Activated CD4-positive, alpha-beta T cell treated with anti-CD3 and anti-CD28 coated beads for 36 hours (primary cell): Measurements from ENCODE around the gene GRM4. TPM values are rescaled to one million over a fixed set of nuclear protein-coding genes. Genes with fewer than 3 reads are reported as not detected.

Experiments
- ATAC-seq: fragments of 200-7000 bp; cut with Tn5 transposase; one replicate; pipeline ENCODE4 v1.10.0; 2021; ENCODE audit warnings: mild to moderate bottlenecking, moderate library complexity
- CTCF ChIA-PET: fragments of 350-600 bp; sonication (Branson Sonifier 250); formaldehyde crosslinking; loops from one replicate; lab custom pipeline; 2021; ENCODE audit warnings: antibody characterized with exemption; lab: Charles Lee
- POLR2A ChIA-PET: fragments of 350-600 bp; sonication (Branson Sonifier 250); formaldehyde crosslinking; loops from one replicate; lab custom pipeline; 2021; ENCODE audit warnings: antibody characterized with exemption, inconsistent platforms; lab: Charles Lee
- DNase-seq: peaks from one replicate; pipeline ENCODE4 v3.0.0-alpha.2; 2020
- H3K27ac Mint-ChIP-seq: one replicate; pipeline ENCODE4 v1.8.0; 2021; ENCODE audit warnings: mixed read lengths
- H3K27me3 Mint-ChIP-seq: one replicate; pipeline ENCODE4 v1.8.0; 2021; ENCODE audit warnings: mixed read lengths
- H3K36me3 Mint-ChIP-seq: one replicate; pipeline ENCODE4 v1.8.0; 2021; ENCODE audit warnings: low read depth, mixed read lengths
- H3K4me1 Mint-ChIP-seq: one replicate; pipeline ENCODE4 v1.8.0; 2021; ENCODE audit warnings: mixed read lengths
- H3K4me3 Mint-ChIP-seq: one replicate; pipeline ENCODE4 v1.8.0; 2021; ENCODE audit warnings: mild to moderate bottlenecking, moderate library complexity, mixed read lengths
- H3K9me3 Mint-ChIP-seq: one replicate; pipeline ENCODE4 v1.8.0; 2021; ENCODE audit warnings: low read depth, mixed read lengths
- intact Hi-C, 2 experiments: fragments of 100-400 bp; cut with DNase I in 1 of 2; cut with micrococcal nuclease in 1 of 2; formaldehyde crosslinking; loops; one replicate each; pipeline versions ENCODE4 v1.14.2 to v1.15.1; 2022 to 2024; cut with DNase I, micrococcal nuclease
- total RNA-seq, 2 experiments: library from RNA; stranded (reverse); gene quantifications; one replicate each; pipeline ENCODE4 v1.2.3, GENCODE V29; 2021

Gene GRM4
- total RNA-seq, 2 experiments from 2014 or later = 0.11 TPM; not detected in 1

- Mint-ChIP-seq H3K36me3 (no peaks in the 10 kb centered on the region), H3K27ac (no peak overlapping the region), H3K4me1 (no peaks in the 10 kb centered on the region), H3K9me3 (no peaks in the 10 kb centered on the region), H3K4me3 (no peak overlapping the region), H3K27me3 (no peaks in the 10 kb centered on the region)
- no peak for DNase-seq
- ChIA-PET CTCF (no interaction called here), POLR2A (no interaction called here)
- no peak for ATAC-seq
- intact Hi-C loops = loop anchor here in 1 of 2 experiments (5.0 kb wide), 1 partner anchor 304 kb away; no protein-coding TSS in a partner anchor
Observed at GRCh38 chr6:34120953-34121675, 24.8 kb downstream of the GRM4 start.

GRCh38 chr6:34115915-34116314 is 30.0 kb downstream of the GRM4 start:
- peaks cover 12% of the 10 kb centered on the region for H3K27me3 Mint-ChIP-seq
- H3K4me1 Mint-ChIP-seq = no peaks in the 10 kb centered on the region
- POLR2A ChIA-PET = no interaction called here
- DNase-seq (no peak), ATAC-seq (no peak)
- CTCF ChIA-PET = no interaction called here
- H3K9me3 Mint-ChIP-seq = no peaks in the 10 kb centered on the region
- no peak overlapping the region for H3K27ac Mint-ChIP-seq
- H3K4me3 Mint-ChIP-seq = no peak overlapping the region
- H3K36me3 Mint-ChIP-seq = no peaks in the 10 kb centered on the region
- intact Hi-C loops = loop anchor here (1.0 kb wide), 1 partner anchor 16 kb away; no protein-coding TSS in a partner anchor

DNA sequence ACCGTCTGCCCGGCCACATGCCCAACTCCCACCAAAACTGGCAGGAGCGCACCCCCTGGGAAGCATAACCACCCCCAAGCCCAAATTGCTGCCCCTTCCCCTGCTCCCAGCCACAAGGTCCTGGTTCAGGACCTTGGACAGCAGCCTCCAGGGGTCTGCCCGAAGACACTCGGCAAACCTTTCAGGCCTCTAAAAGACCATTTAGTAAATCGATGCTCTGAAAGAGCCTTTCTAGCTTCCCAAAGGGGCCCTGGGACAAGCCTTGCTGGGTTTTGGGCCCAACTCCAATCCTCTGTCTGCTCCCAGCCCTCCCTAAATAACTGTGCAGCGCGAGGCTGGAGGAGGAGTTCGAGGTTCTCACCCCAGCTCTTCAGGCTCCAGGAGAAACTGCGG is 30.5 kb downstream of the GRM4 start:
- H3K9me3 Mint-ChIP-seq = no peaks in the 10 kb centered on the region
- no peak overlapping the region for H3K27ac Mint-ChIP-seq
- intact Hi-C loops = loop anchor here (1.0 kb wide), 1 partner anchor 17 kb away; no protein-coding TSS in a partner anchor
- H3K4me1 Mint-ChIP-seq = no peaks in the 10 kb centered on the region
- DNase-seq = peak; percentile 51
- CTCF ChIA-PET = no interaction called here
- H3K27me3 Mint-ChIP-seq = peaks cover 12% of the 10 kb centered on the region
- H3K4me3 Mint-ChIP-seq = no peak overlapping the region
- no peak for ATAC-seq
- POLR2A ChIA-PET = no interaction called here
- H3K36me3 Mint-ChIP-seq = no peaks in the 10 kb centered on the region

DNA sequence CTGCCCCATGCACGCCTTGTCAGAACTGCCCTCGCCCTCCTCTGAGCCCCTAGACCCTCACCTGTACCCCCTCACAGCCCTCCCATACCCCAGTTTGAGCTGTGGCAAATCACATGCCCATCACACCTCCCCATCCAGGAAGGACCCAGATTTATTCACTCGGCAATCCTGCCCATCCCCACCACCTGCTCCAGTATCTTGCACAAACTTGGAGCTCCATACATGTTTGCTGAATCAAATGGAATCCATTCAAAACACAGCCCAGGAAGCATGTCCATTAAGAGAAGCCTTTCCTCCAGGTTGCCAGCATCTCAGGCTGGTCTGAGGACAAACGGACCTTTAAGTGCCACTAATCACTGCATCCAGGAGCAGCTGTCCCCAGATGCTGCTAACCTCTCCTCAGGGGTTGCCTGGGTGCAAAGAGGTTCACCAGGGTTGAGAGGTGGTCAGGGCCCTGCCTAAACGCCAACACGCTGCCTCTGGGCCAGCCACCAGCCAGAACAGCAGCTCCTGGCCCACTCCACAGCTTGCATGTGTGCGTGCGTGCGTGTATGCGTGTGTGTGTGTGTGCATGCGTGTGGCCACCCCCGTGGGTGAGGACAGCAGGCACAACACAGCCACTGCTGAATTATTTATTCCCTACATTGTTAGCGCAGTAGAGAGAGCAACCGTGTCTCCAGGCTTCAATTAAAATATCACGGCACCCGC is 31.0 kb downstream of the GRM4 start:
- Mint-ChIP-seq H3K36me3 (no peaks in the 10 kb centered on the region), H3K27me3 (peaks cover 12% of the 10 kb centered on the region), H3K4me3 (no peak overlapping the region), H3K9me3 (no peaks in the 10 kb centered on the region), H3K4me1 (no peaks in the 10 kb centered on the region), H3K27ac (no peak overlapping the region)
- DNase-seq = no peak
- no peak for ATAC-seq
- ChIA-PET CTCF (no interaction called here), POLR2A (no interaction called here)
- intact Hi-C loops = loop anchor here (1.0 kb wide), 1 partner anchor 17 kb away; no protein-coding TSS in a partner anchor

GRCh38 chr6:34113532-34113931 is 32.4 kb downstream of the GRM4 start:
- Mint-ChIP-seq H3K4me1 (no peaks in the 10 kb centered on the region), H3K27me3 (peaks cover 14% of the 10 kb centered on the region), H3K27ac (no peak overlapping the region), H3K4me3 (no peak overlapping the region), H3K36me3 (no peaks in the 10 kb centered on the region), H3K9me3 (no peaks in the 10 kb centered on the region)
- CTCF ChIA-PET = no interaction called here
- POLR2A ChIA-PET = no interaction called here
- intact Hi-C loops = no loop called here
- DNase-seq (no peak), ATAC-seq (no peak)

DNA sequence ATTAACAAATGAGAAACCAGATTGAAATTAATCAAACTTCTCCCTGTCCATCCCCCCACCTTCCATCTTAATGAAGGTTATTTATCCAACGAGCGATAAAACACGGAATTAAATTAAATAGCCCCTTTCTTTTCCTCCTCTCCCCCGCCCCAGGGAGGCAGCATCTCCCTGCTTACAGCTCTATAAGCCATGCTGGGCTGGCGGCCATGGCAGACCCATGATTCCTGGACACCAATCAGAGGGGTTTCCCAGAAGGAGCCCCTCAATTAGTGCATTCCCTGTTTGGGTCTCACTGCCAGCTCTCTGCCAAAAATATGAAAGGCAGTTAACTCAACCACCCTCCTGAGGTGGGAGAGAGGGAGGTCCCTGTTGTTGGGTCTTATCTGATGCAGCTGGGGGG is 33.8 kb downstream of the GRM4 start:
- H3K27me3 Mint-ChIP-seq = peaks cover 14% of the 10 kb centered on the region
- no peaks in the 10 kb centered on the region for H3K4me1 Mint-ChIP-seq
- H3K36me3 Mint-ChIP-seq = no peaks in the 10 kb centered on the region
- ChIA-PET POLR2A (no interaction called here), CTCF (interaction anchor here (0.6 to 1.2 kb wide), 2 partner anchors 122 to 197 kb away, joined by 3 to 4 read pairs; no protein-coding TSS in a partner anchor)
- H3K9me3 Mint-ChIP-seq = no peaks in the 10 kb centered on the region
- no peak overlapping the region for H3K27ac Mint-ChIP-seq
- no peak for DNase-seq
- intact Hi-C loops = no loop called here
- no peak for ATAC-seq
- H3K4me3 Mint-ChIP-seq = no peak overlapping the region

GRCh38 chr6:34110610-34111009 is 35.3 kb downstream of the GRM4 start:
- Mint-ChIP-seq H3K27me3 (peaks cover 14% of the 10 kb centered on the region), H3K4me1 (no peaks in the 10 kb centered on the region), H3K36me3 (no peaks in the 10 kb centered on the region), H3K4me3 (no peak overlapping the region), H3K27ac (no peak overlapping the region), H3K9me3 (no peaks in the 10 kb centered on the region)
- DNase-seq = no peak
- CTCF ChIA-PET = no interaction called here
- intact Hi-C loops = no loop called here
- POLR2A ChIA-PET = no interaction called here
- no peak for ATAC-seq

DNA sequence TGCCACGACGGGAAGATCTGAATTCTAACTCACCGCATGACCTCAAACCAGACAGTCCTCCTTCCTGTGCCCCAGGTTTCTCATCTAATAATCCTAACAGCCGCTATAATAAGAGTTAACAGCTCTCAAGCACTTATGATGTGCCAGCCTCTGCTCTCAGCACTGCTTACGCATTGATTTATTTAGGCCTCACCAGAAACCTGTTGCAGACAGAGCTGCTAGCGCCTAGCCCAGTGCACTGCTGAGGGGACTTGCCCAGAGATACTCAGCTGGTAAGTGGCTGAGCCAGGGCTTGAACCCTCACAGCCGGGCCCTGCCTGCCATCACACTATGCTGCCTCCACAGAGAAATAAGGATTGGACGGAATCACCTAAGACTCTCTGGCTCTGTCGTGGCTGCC is 37.7 kb downstream of the GRM4 start:
- Mint-ChIP-seq H3K27me3 (peaks cover 10% of the 10 kb centered on the region), H3K36me3 (no peaks in the 10 kb centered on the region), H3K4me3 (no peak overlapping the region), H3K27ac (no peak overlapping the region), H3K9me3 (no peaks in the 10 kb centered on the region), H3K4me1 (no peaks in the 10 kb centered on the region)
- no peak for ATAC-seq
- intact Hi-C loops = no loop called here
- ChIA-PET CTCF (interaction anchor here (0.8 kb wide), 1 partner anchor 53 kb away, joined by 3 read pairs; no protein-coding TSS in a partner anchor), POLR2A (no interaction called here)
- no peak for DNase-seq

GRCh38 chr6:34106900-34107299 is 39.0 kb downstream of the GRM4 start:
- ChIA-PET POLR2A (no interaction called here), CTCF (interaction anchor here (0.8 kb wide), 1 partner anchor 312 kb away, joined by 3 read pairs; no protein-coding TSS in a partner anchor)
- intact Hi-C loops = no loop called here
- no peaks in the 10 kb centered on the region for H3K9me3 Mint-ChIP-seq
- H3K4me1 Mint-ChIP-seq = no peaks in the 10 kb centered on the region
- DNase-seq = no peak
- no peak for ATAC-seq
- H3K27me3 Mint-ChIP-seq = peaks cover 6% of the 10 kb centered on the region
- no peak overlapping the region for H3K27ac Mint-ChIP-seq
- H3K4me3 Mint-ChIP-seq = no peak overlapping the region
- no peaks in the 10 kb centered on the region for H3K36me3 Mint-ChIP-seq

GRCh38 chr6:34106421-34106820 is 39.5 kb downstream of the GRM4 start:
- no peak for DNase-seq
- no peak for ATAC-seq
- no peaks in the 10 kb centered on the region for H3K4me1 Mint-ChIP-seq
- H3K9me3 Mint-ChIP-seq = no peaks in the 10 kb centered on the region
- no peak overlapping the region for H3K4me3 Mint-ChIP-seq
- ChIA-PET CTCF (interaction anchor here (0.8 to 1.1 kb wide), 2 partner anchors 48 to 311 kb away, joined by 3 read pairs; no protein-coding TSS in a partner anchor), POLR2A (no interaction called here)
- intact Hi-C loops = no loop called here
- no peak overlapping the region for H3K27ac Mint-ChIP-seq
- peaks cover 6% of the 10 kb centered on the region for H3K27me3 Mint-ChIP-seq
- H3K36me3 Mint-ChIP-seq = no peaks in the 10 kb centered on the region

DNA sequence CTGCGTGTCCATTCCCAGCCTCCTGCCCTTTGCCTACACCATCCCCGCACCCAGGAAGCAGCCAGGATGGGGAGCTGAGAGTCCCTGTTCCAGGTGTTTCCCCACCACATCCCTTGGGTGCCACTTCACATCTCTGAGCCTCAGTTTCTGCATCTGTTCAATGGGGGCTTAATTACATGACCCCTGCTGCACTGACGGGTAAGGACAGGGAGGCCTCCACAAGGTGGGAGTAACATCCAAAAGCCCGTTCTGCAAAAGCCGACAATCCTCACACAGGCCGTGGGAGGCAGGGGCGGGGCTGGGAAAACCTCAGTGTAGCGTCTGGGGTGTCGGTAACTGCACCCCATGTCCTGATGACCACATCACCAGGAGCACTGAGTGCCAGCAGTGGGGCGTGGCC is 41.3 kb downstream of the GRM4 start:
- ChIA-PET POLR2A (no interaction called here), CTCF (no interaction called here)
- no peak for DNase-seq
- Mint-ChIP-seq H3K27me3 (peaks cover 2% of the 10 kb centered on the region), H3K27ac (no peak overlapping the region), H3K36me3 (no peaks in the 10 kb centered on the region), H3K4me3 (no peak overlapping the region), H3K4me1 (no peaks in the 10 kb centered on the region), H3K9me3 (no peaks in the 10 kb centered on the region)
- intact Hi-C loops = no loop called here
- no peak for ATAC-seq

- H3K27ac Mint-ChIP-seq = no peak overlapping the region
- ChIA-PET POLR2A (no interaction called here), CTCF (no interaction called here)
- H3K36me3 Mint-ChIP-seq = no peaks in the 10 kb centered on the region
- no peaks in the 10 kb centered on the region for H3K9me3 Mint-ChIP-seq
- no peaks in the 10 kb centered on the region for H3K4me1 Mint-ChIP-seq
- intact Hi-C loops = no loop called here
- H3K4me3 Mint-ChIP-seq = no peak overlapping the region
- ATAC-seq = no peak
- peaks cover 2% of the 10 kb centered on the region for H3K27me3 Mint-ChIP-seq
- DNase-seq = no peak
Observed at GRCh38 chr6:34104186-34104585, 41.7 kb downstream of the GRM4 start.
